Endothelial cell of umbilical vein (primary cell): ENCODE measurements around the gene RAB7A. TPM values are rescaled to one million over a fixed set of nuclear protein-coding genes. Genes with fewer than 3 reads are reported as not detected.

ENCODE experiments used
- BruUV-seq: library from RNA; stranded (reverse); fragments of 400-500 nt; replicated peaks from 2 replicates; lab custom pipeline; 2021; lab: Mats Ljungman, UMichigan
- CTCF ChIA-PET: fragments of 300-600, 350-600 bp; sonication (Branson Sonifier 250); formaldehyde crosslinking; loops from one replicate; lab custom pipeline; 2021; ENCODE audit warnings: antibody characterized with exemption, inconsistent platforms; lab: Charles Lee
- POLR2A ChIA-PET: fragments of 300-600, 350-600 bp; sonication (Branson Sonifier 250); formaldehyde crosslinking; loops from one replicate; lab custom pipeline; 2021; ENCODE audit warnings: antibody characterized with exemption, inconsistent platforms; lab: Charles Lee
- DNase-seq: peaks from one replicate; pipeline ENCODE4 v3.0.0-alpha.2; 2011; ENCODE audit warnings: low read depth, low spot score
- FAIRE-seq: peaks from 2 replicates; lab custom pipeline; 2011; peaks lifted over from hg19 to GRCh38; lab: Jason Lieb, UNC
- H2AFZ ChIP-seq: 2 replicates; pipeline ENCODE4 v1.6.0; 2012; ENCODE audit warnings: low read depth, low read length, control low read depth, inconsistent platforms
- H3K27ac ChIP-seq: 2 replicates; pipeline ENCODE4 v1.5.1; 2011; ENCODE audit warnings: low read depth, mild to moderate bottlenecking, control low read depth, low read length, moderate library complexity; ENCODE audit not compliant: insufficient read depth
- H3K27me3 ChIP-seq, 2 experiments: 2 replicates each; pipeline versions ENCODE4 v1.6.0 to v1.6.1; 2011; ENCODE audit warnings: low read length in 2 of 2, mixed read lengths in 1 of 2; ENCODE audit not compliant: control insufficient read depth in 2 of 2, insufficient read depth in 2 of 2
- H3K36me3 ChIP-seq, 2 experiments: 2 replicates in 1 of 2; 3 replicates in 1 of 2; pipeline ENCODE4 v1.5.1; 2011; ENCODE audit warnings: low read length in 2 of 2, mild to moderate bottlenecking in 1 of 2, moderate library complexity in 1 of 2; ENCODE audit not compliant: control insufficient read depth in 2 of 2, insufficient read depth in 2 of 2; ENCODE audit errors: extremely low read depth in 1 of 2
- H3K4me1 ChIP-seq: 3 replicates; pipeline ENCODE4 v1.5.1; 2011; ENCODE audit warnings: mild to moderate bottlenecking, low read length; ENCODE audit not compliant: control insufficient read depth, insufficient read depth; ENCODE audit errors: extremely low read depth
- H3K4me2 ChIP-seq: 2 replicates; pipeline ENCODE4 v1.6.1; 2011; ENCODE audit warnings: low read length, control low read depth, mixed read lengths; ENCODE audit not compliant: insufficient read depth
- H3K4me3 ChIP-seq, 3 experiments: fragments of 200-600 bp in 1 of 3; sonication (generic), shearing (Covaris generic) in 1 of 3; replicated peaks in 1 of 3; 2 replicates each; pipeline ENCODE4 v1.5.1; 2011 to 2016; ENCODE audit warnings: control low read depth in 3 of 3, low read length in 3 of 3, mild to moderate bottlenecking in 2 of 3, inconsistent platforms in 1 of 3, low read depth in 1 of 3, moderate library complexity in 1 of 3; ENCODE audit not compliant: insufficient read depth in 1 of 3
- H3K79me2 ChIP-seq: 2 replicates; pipeline ENCODE4 v1.6.0; 2012; ENCODE audit warnings: low read length, inconsistent platforms; ENCODE audit not compliant: control insufficient read depth, insufficient read depth
- H3K9ac ChIP-seq: replicated peaks from 2 replicates; pipeline ENCODE3; 2011; ENCODE audit warnings: low read length, control low read depth; ENCODE audit not compliant: insufficient read depth; ENCODE audit errors: extremely low read depth
- H3K9me1 ChIP-seq: replicated peaks from 3 replicates; pipeline ENCODE4 v1.6.0; 2011; ENCODE audit warnings: mild to moderate bottlenecking, low read length; ENCODE audit not compliant: control insufficient read depth, insufficient read depth; ENCODE audit errors: extremely low read depth
- H3K9me3 ChIP-seq: replicated peaks from 2 replicates; pipeline ENCODE4 v1.5.1; 2012; ENCODE audit warnings: low read length, inconsistent platforms; ENCODE audit not compliant: control insufficient read depth, insufficient read depth
- H4K20me1 ChIP-seq: replicated peaks from 2 replicates; pipeline ENCODE3; 2011; ENCODE audit warnings: mild to moderate bottlenecking, low read length; ENCODE audit not compliant: control insufficient read depth, insufficient read depth; ENCODE audit errors: extremely low read depth
- CTCF ChIP-seq, 2 donors: IDR thresholded peaks; 1 replicate in 1 of 2; 2 replicates in 1 of 2; pipeline ENCODE4 v1.5.1; 2011; ENCODE audit warnings: low read length in 2 of 2, mild to moderate bottlenecking in 2 of 2, moderate library complexity in 2 of 2, control low read depth in 1 of 2, inconsistent platforms in 1 of 2, low read depth in 1 of 2; ENCODE audit not compliant: insufficient read depth in 1 of 2; ENCODE audit errors: extremely low read depth in 1 of 2
- EZH2 ChIP-seq: IDR thresholded peaks from 2 replicates; pipeline ENCODE4 v1.6.1; 2012; ENCODE audit warnings: borderline replicate concordance, low read depth, mild to moderate bottlenecking, moderate library complexity, low read length, inconsistent platforms; ENCODE audit not compliant: severe bottlenecking
- FOS ChIP-seq: IDR thresholded peaks from 2 replicates; pipeline ENCODE4 v1.6.1; 2011; ENCODE audit warnings: mild to moderate bottlenecking, low read length, moderate library complexity, borderline replicate concordance; ENCODE audit not compliant: insufficient read depth
- GATA2 ChIP-seq: IDR thresholded peaks from 2 replicates; pipeline ENCODE4 v1.7.0; 2011; ENCODE audit warnings: low read depth, mild to moderate bottlenecking, moderate library complexity, mixed read lengths, low read length; ENCODE audit not compliant: insufficient read length, insufficient read depth
- JUN ChIP-seq: IDR thresholded peaks from 2 replicates; pipeline ENCODE4 v1.6.1; 2011; ENCODE audit warnings: borderline replicate concordance, low read depth; ENCODE audit not compliant: insufficient read length, insufficient read depth
- MYC ChIP-seq: IDR thresholded peaks from one replicate; pipeline ENCODE4 v1.6.1; 2011; ENCODE audit warnings: mild to moderate bottlenecking, low read depth, low read length
- POLR2A ChIP-seq: IDR thresholded peaks from 2 replicates; pipeline ENCODE4 v1.6.1; 2012; ENCODE audit warnings: low read depth, mild to moderate bottlenecking, control low read depth, low read length
- POLR2AphosphoS5 ChIP-seq: IDR thresholded peaks from 2 replicates; pipeline ENCODE4 v1.6.1; 2012; ENCODE audit warnings: low read depth, mild to moderate bottlenecking, control low read depth, low read length, moderate library complexity; ENCODE audit not compliant: insufficient read depth
- dilution Hi-C: fragments of 300-500 bp; cut with MboI; formaldehyde crosslinking; loops from one replicate; pipeline ENCODE4 v1.15.0; 2019; ENCODE audit warnings: low sequenced_read_pairs; ENCODE audit not compliant: extremely low pct_ligation_motif_present
- intact Hi-C: fragments of 100-400 bp; cut with micrococcal nuclease; formaldehyde crosslinking; loops from one replicate; pipeline ENCODE4 v1.10.0; 2022
- polyA plus RNA-seq, 4 experiments: library from polyadenylated mRNA; depleted of rRNA in 3 of 4; stranded (reverse) in 3 of 4; unstranded in 1 of 4; fragments of >200 nt; gene quantifications; 2 replicates each; pipeline versions ENCODE4 v1.2.1 to v1.2.3, GENCODE V29; 2011 to 2012; ENCODE audit warnings: missing spikeins in 1 of 4
- total RNA-seq: library from RNA; stranded (reverse); gene quantifications from 2 replicates; pipeline ENCODE4 v1.2.3, GENCODE V29; 2021

Gene RAB7A
- total and polyA plus RNA-seq, 2 donors (not counting 3 experiments of a cell fraction or from before 2014, with no cell fraction given), result 243 to 262 TPM

GRCh38 chr3:128782282-128783146 is 56.5 kb downstream of the RAB7A start:
- peaks cover 94% of the 10 kb centered on the region for H3K79me2 ChIP-seq
- no peak overlapping the region for H3K4me2 ChIP-seq
- peaks cover 16% of the 10 kb centered on the region for H4K20me1 ChIP-seq
- H3K9ac ChIP-seq, result no peak overlapping the region
- CTCF ChIA-PET, result no interaction called here
- H3K9me1 ChIP-seq, result no peaks in the 10 kb centered on the region
- no peak overlapping the region for H2AFZ ChIP-seq
- TF ChIP-seq EZH2 (no peak), POLR2A (no peak), POLR2AphosphoS5 (no peak), MYC (no peak), FOS (no peak), JUN (no peak), CTCF (IDR thresholded peaks at IDR 0.05; ENCODE audit: extremely low read depth in 1 of 2, insufficient read depth in 1 of 2, low read depth in 1 of 2, low read length in 2 of 2) (no peak), GATA2 (no peak)
- DNase-seq (no peak), FAIRE-seq (no peak)
- peaks cover 13% of the 10 kb centered on the region for H3K4me1 ChIP-seq
- dilution Hi-C loops, result no loop called here
- intact Hi-C loops, result no loop called here
- no peak overlapping the region for H3K4me3 ChIP-seq
- H3K36me3 ChIP-seq, result no peaks in the 10 kb centered on the region
- BruUV-seq, result no TSS peak
- no peaks in the 10 kb centered on the region for H3K27me3 ChIP-seq
- H3K9me3 ChIP-seq, result no peaks in the 10 kb centered on the region
- POLR2A ChIA-PET, result no interaction called here
- no peak overlapping the region for H3K27ac ChIP-seq
